SHP77 treated with DMSO at 0.1 percent for 48 hours (cell line): ENCODE results near the gene ZFC3H1.

Experiments used
- DNase-seq: peaks from one replicate; lab custom pipeline; 2025; lab: John Stamatoyannopoulos, UW

The ZFC3H1 gene

GRCh38 chr12:71627438-71628002 lies 36.1 kb downstream of the ZFC3H1 start:
- no peak for DNase-seq

- no peak for DNase-seq
These were observed 36.9 kb downstream of the ZFC3H1 start for GRCh38 chr12:71626768-71627167.

GRCh38 chr12:71626098-71626497 lies 37.5 kb downstream of the ZFC3H1 start:
- DNase-seq: no peak

- no peak for DNase-seq
These were observed 38.2 kb downstream of the ZFC3H1 start for GRCh38 chr12:71625476-71625875.

- DNase-seq: no peak
These were observed 41.7 kb downstream of the ZFC3H1 start for GRCh38 chr12:71621938-71622337.

- DNase-seq: no peak
These were observed 53.4 kb downstream of the ZFC3H1 start for GRCh38 chr12:71610031-71610795.

GRCh38 chr12:71607494-71608330 lies 55.9 kb downstream of the ZFC3H1 start:
- no peak for DNase-seq

GRCh38 chr12:71605039-71605438 lies 58.6 kb downstream of the ZFC3H1 start:
- peak; percentile 51 for DNase-seq

GRCh38 chr12:71602761-71603577 lies 60.7 kb downstream of the ZFC3H1 start:
- no peak for DNase-seq

- no peak for DNase-seq
These were observed 62.1 kb downstream of the ZFC3H1 start for GRCh38 chr12:71601546-71601945.

GRCh38 chr12:71599210-71599609 lies 64.4 kb downstream of the ZFC3H1 start:
- no peak for DNase-seq

- DNase-seq: peak; percentile 14
These were observed 69.3 kb downstream of the ZFC3H1 start for GRCh38 chr12:71594214-71594948.

- DNase-seq: no peak
These were observed 70.8 kb downstream of the ZFC3H1 start for GRCh38 chr12:71592841-71593240.

GRCh38 chr12:71591601-71592000 lies 72.0 kb downstream of the ZFC3H1 start:
- DNase-seq: no peak

GRCh38 chr12:71589478-71589881 lies 74.2 kb downstream of the ZFC3H1 start:
- no peak for DNase-seq

- DNase-seq: no peak
These were observed 76.6 kb downstream of the ZFC3H1 start for GRCh38 chr12:71587012-71587411.

- DNase-seq: no peak
These were observed 78.4 kb downstream of the ZFC3H1 start for GRCh38 chr12:71585218-71585617.

- no peak for DNase-seq
These were observed 79.3 kb downstream of the ZFC3H1 start for GRCh38 chr12:71584356-71584755.

GRCh38 chr12:71582925-71583324 lies 80.7 kb downstream of the ZFC3H1 start:
- no peak for DNase-seq

- DNase-seq: no peak
These were observed 82.4 kb downstream of the ZFC3H1 start for GRCh38 chr12:71581206-71581605.

- DNase-seq: no peak
These were observed 84.9 kb downstream of the ZFC3H1 start for GRCh38 chr12:71578694-71579258.
